Activated CD4-positive, CD25-positive, alpha-beta regulatory T cell treated with anti-CD3 and anti-CD28 coated beads, Interleukin-2, amount 50 U/mL, for 24 hours (primary cell): ENCODE data around the gene TMEM120B.
"Not testable (repeated sequence)": the region's sequence is repeated elsewhere in the genome, so short reads cannot be mapped to it uniquely, and the experiment has no call there.

ENCODE experiments used
- ATAC-seq, 2 donors: fragments of 150-1000 bp; cut with Tn5 transposase; one replicate each; pipeline ENCODE4 v1.10.0; 2021; ENCODE audit warnings: mild to moderate bottlenecking in 1 of 2, moderate library complexity in 1 of 2

The TMEM120B gene

GRCh38 chr12:121709478-121709961 is 3.0 kb upstream of the TMEM120B start:
- no peak for ATAC-seq

- ATAC-seq, result no peak
Observed at GRCh38 chr12:121711361-121712189, 977 bp upstream of the TMEM120B start.

GRCh38 chr12:121712190-121712460 is 427 bp upstream of the TMEM120B start:
- peak; percentile 27 to 46 for ATAC-seq

GRCh38 chr12:121713257-121713777 is 765 bp downstream of the TMEM120B start:
- ATAC-seq, result no peak

GRCh38 chr12:121713793-121714192 is 1.2 kb downstream of the TMEM120B start:
- ATAC-seq, result no peak

- ATAC-seq, result not testable (repeated sequence)
Observed at GRCh38 chr12:121715055-121715454, 2.5 kb downstream of the TMEM120B start.

GRCh38 chr12:121715862-121716435 is 3.4 kb downstream of the TMEM120B start:
- ATAC-seq, result no peak

- no peak for ATAC-seq
Observed at GRCh38 chr12:121717041-121717699, 4.6 kb downstream of the TMEM120B start.

- ATAC-seq, result no peak
Observed at GRCh38 chr12:121718653-121719239, 6.2 kb downstream of the TMEM120B start.

- ATAC-seq, result no peak
Observed at GRCh38 chr12:121719926-121720414, 7.4 kb downstream of the TMEM120B start.

- no peak for ATAC-seq
Observed at GRCh38 chr12:121720762-121721161, 8.2 kb downstream of the TMEM120B start.

GRCh38 chr12:121722511-121722910 is 10.0 kb downstream of the TMEM120B start:
- ATAC-seq, result no peak

- no peak for ATAC-seq
Observed at GRCh38 chr12:121723200-121723599, 10.6 kb downstream of the TMEM120B start.

- ATAC-seq, result no peak
Observed at GRCh38 chr12:121724925-121725324, 12.4 kb downstream of the TMEM120B start.

GRCh38 chr12:121725423-121725822 is 12.9 kb downstream of the TMEM120B start:
- ATAC-seq, result no peak

GRCh38 chr12:121729021-121729420 is 16.5 kb downstream of the TMEM120B start:
- no peak for ATAC-seq

GRCh38 chr12:121731473-121731872 is 18.9 kb downstream of the TMEM120B start:
- ATAC-seq, result no peak

- ATAC-seq, result no peak
Observed at GRCh38 chr12:121733849-121734248, 21.3 kb downstream of the TMEM120B start.

GRCh38 chr12:121738340-121738858 is 25.8 kb downstream of the TMEM120B start:
- ATAC-seq, result no peak

GRCh38 chr12:121740847-121741246 is 28.3 kb downstream of the TMEM120B start:
- no peak for ATAC-seq

GRCh38 chr12:121741743-121742142 is 29.2 kb downstream of the TMEM120B start:
- no peak for ATAC-seq

GRCh38 chr12:121745545-121745944 is 33.0 kb downstream of the TMEM120B start:
- not testable (repeated sequence) for ATAC-seq

GRCh38 chr12:121748218-121748570 is 35.6 kb downstream of the TMEM120B start:
- ATAC-seq, result no peak
